GM12878 (cell line): ENCODE results near the gene ARID1A. TPM values are rescaled to one million over a fixed set of nuclear protein-coding genes. Genes with fewer than 3 reads are reported as not detected.

ENCODE experiments used
- HCFC1 ChIP-seq: fragments of 150-350 bp; IDR thresholded peaks from 2 replicates; pipeline ENCODE4 v1.6.1; 2014; ENCODE audit warnings: low read length
- NRF1 ChIP-seq: conservative IDR thresholded peaks from 2 replicates; pipeline ENCODE4 v1.6.1; 2011; ENCODE audit warnings: mild to moderate bottlenecking, low read depth, low read length, improper control_type of control experiment
- SREBF1 ChIP-seq: IDR thresholded peaks from 2 replicates; pipeline ENCODE4 v1.6.1; 2012; ENCODE audit warnings: mild to moderate bottlenecking, low read length
- SUZ12 ChIP-seq: fragments of 200-600 bp; sonication (generic); IDR thresholded peaks from one replicate; pipeline ENCODE4 v1.6.1; 2018; ENCODE audit warnings: antibody characterized with exemption, mild to moderate bottlenecking; ENCODE audit not compliant: unreplicated experiment
- polyA plus RNA-seq, 11 experiments: library from polyadenylated mRNA; depleted of rRNA in 4 of 11; unstranded in 6 of 11; stranded (reverse) in 5 of 11; fragments of >200 nt; fragmentation: Nextera tagmentation in 4 of 11; fragmentation: Illumina TruSeq in 1 of 11; extraction: Ambion mirVana in 4 of 11; extraction: Trizol in 1 of 11; gene quantifications; 1 replicate in 1 of 11; 2 replicates in 10 of 11; pipeline versions ENCODE4 v1.2.1 to v1.2.3, GENCODE V29; 2011 to 2016; ENCODE audit warnings: inconsistent platforms in 2 of 11, missing spikeins in 2 of 11, low read depth in 1 of 11
- total RNA-seq, 4 experiments: library from RNA; depleted of rRNA in 3 of 4; stranded (reverse); fragments of >200 nt in 3 of 4; fragmentation: Illumina TruSeq in 1 of 4; extraction: Trizol in 1 of 4; gene quantifications; 2 replicates each; pipeline versions ENCODE4 v1.2.1 to v1.2.3, GENCODE V29; 2013 to 2021
- TF ChIP-seq, protein P1 (sequence below): fragments of 450-650 bp; formaldehyde crosslinking; IDR thresholded peaks from 2 replicates; pipeline ENCODE4 v1.4.0; 2020; ENCODE audit warnings: mild to moderate bottlenecking, moderate library complexity
- TF ChIP-seq, protein P2 (sequence below): fragments of 450-650 bp; IDR thresholded peaks from 2 replicates; pipeline ENCODE4 v1.6.1; 2017; ENCODE audit warnings: mild to moderate bottlenecking, low read depth, inconsistent platforms; ENCODE audit not compliant: poor library complexity, severe bottlenecking
- TF ChIP-seq, protein P3 (sequence below): fragments of 450-650 bp; IDR thresholded peaks from 2 replicates; pipeline ENCODE4 v1.6.1; 2016; ENCODE audit warnings: mild to moderate bottlenecking

ARID1A gene
- total and polyA plus RNA-seq, 10 of the 15 experiments (the other 5 are each of a cell fraction or from before 2014, with no cell fraction given), result 10.0 to 98.0 (median 23.5) TPM

DNA sequence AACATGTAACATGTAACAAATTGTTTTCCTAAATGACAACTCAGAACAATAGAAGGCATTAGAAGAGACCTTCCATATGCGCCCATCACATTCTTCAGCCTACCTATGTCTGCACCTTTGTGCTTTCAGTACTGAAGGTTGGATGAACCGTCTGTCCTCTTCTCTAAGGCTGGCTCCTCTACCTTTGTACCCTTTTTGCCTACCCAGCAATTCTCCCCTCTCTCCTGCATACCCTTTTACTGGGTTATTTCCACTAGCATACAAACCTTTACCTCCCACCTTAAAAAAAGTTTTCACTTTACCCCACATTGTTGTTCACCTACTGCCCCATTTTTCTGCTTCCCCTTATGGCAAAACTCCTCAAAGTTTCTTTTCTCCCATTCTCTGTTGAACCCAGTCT is 97.1 kb downstream of the ARID1A start (continued):
- TF ChIP-seq, protein P1, sequence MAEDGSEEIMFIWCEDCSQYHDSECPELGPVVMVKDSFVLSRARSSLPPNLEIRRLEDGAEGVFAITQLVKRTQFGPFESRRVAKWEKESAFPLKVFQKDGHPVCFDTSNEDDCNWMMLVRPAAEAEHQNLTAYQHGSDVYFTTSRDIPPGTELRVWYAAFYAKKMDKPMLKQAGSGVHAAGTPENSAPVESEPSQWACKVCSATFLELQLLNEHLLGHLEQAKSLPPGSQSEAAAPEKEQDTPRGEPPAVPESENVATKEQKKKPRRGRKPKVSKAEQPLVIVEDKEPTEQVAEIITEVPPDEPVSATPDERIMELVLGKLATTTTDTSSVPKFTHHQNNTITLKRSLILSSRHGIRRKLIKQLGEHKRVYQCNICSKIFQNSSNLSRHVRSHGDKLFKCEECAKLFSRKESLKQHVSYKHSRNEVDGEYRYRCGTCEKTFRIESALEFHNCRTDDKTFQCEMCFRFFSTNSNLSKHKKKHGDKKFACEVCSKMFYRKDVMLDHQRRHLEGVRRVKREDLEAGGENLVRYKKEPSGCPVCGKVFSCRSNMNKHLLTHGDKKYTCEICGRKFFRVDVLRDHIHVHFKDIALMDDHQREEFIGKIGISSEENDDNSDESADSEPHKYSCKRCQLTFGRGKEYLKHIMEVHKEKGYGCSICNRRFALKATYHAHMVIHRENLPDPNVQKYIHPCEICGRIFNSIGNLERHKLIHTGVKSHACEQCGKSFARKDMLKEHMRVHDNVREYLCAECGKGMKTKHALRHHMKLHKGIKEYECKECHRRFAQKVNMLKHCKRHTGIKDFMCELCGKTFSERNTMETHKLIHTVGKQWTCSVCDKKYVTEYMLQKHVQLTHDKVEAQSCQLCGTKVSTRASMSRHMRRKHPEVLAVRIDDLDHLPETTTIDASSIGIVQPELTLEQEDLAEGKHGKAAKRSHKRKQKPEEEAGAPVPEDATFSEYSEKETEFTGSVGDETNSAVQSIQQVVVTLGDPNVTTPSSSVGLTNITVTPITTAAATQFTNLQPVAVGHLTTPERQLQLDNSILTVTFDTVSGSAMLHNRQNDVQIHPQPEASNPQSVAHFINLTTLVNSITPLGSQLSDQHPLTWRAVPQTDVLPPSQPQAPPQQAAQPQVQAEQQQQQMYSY (CRISPR knock-in tag), result no peak
- TF ChIP-seq, protein P2, sequence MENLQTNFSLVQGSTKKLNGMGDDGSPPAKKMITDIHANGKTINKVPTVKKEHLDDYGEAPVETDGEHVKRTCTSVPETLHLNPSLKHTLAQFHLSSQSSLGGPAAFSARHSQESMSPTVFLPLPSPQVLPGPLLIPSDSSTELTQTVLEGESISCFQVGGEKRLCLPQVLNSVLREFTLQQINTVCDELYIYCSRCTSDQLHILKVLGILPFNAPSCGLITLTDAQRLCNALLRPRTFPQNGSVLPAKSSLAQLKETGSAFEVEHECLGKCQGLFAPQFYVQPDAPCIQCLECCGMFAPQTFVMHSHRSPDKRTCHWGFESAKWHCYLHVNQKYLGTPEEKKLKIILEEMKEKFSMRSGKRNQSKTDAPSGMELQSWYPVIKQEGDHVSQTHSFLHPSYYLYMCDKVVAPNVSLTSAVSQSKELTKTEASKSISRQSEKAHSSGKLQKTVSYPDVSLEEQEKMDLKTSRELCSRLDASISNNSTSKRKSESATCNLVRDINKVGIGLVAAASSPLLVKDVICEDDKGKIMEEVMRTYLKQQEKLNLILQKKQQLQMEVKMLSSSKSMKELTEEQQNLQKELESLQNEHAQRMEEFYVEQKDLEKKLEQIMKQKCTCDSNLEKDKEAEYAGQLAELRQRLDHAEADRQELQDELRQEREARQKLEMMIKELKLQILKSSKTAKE, result no peak
- TF ChIP-seq NRF1 (no peak), HCFC1 (no peak), SUZ12 (no peak), SREBF1 (no peak)
- TF ChIP-seq, protein P3, sequence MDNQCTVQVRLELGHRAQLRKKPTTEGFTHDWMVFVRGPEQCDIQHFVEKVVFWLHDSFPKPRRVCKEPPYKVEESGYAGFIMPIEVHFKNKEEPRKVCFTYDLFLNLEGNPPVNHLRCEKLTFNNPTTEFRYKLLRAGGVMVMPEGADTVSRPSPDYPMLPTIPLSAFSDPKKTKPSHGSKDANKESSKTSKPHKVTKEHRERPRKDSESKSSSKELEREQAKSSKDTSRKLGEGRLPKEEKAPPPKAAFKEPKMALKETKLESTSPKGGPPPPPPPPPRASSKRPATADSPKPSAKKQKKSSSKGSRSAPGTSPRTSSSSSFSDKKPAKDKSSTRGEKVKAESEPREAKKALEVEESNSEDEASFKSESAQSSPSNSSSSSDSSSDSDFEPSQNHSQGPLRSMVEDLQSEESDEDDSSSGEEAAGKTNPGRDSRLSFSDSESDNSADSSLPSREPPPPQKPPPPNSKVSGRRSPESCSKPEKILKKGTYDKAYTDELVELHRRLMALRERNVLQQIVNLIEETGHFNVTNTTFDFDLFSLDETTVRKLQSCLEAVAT, result no peak
- TF ChIP-seq, all 136 proteins: peak for 0
